Liver (tissue), 9 donors: Measurements from ENCODE around the gene ADCY3. TPM values are rescaled to one million over a fixed set of nuclear protein-coding genes. Genes with fewer than 3 reads are reported as not detected.

Experiments
- DNase-seq: peaks from one replicate; pipeline ENCODE4 v3.0.0-alpha.2; 2017; ENCODE audit warnings: low spot score
- H3K27ac ChIP-seq, 2 donors: one replicate each; pipeline ENCODE4 v1.7.0; 2013; ENCODE audit warnings: inconsistent platforms in 2 of 2, low read length in 2 of 2, control low read depth in 1 of 2, low read depth in 1 of 2, mild to moderate bottlenecking in 1 of 2
- H3K27me3 ChIP-seq, 4 donors: one replicate each; pipeline versions ENCODE4 v1.6.1 to v1.7.0; 2013; ENCODE audit warnings: low read length in 3 of 4, inconsistent platforms in 1 of 4, mild to moderate bottlenecking in 1 of 4, moderate library complexity in 1 of 4; ENCODE audit not compliant: control insufficient read depth in 4 of 4, insufficient read depth in 4 of 4
- H3K36me3 ChIP-seq, 4 donors: one replicate each; pipeline versions ENCODE4 v1.6.1 to v1.7.0; 2013; ENCODE audit warnings: low read length in 3 of 4, mild to moderate bottlenecking in 3 of 4, low read depth in 1 of 4, moderate library complexity in 1 of 4; ENCODE audit not compliant: control insufficient read depth in 4 of 4, insufficient read depth in 3 of 4
- H3K4me1 ChIP-seq, 4 donors: one replicate each; pipeline versions ENCODE4 v1.6.1 to v1.7.0; 2013; ENCODE audit warnings: low read length in 3 of 4, mild to moderate bottlenecking in 3 of 4, moderate library complexity in 1 of 4; ENCODE audit not compliant: control insufficient read depth in 4 of 4, insufficient read depth in 4 of 4
- H3K4me3 ChIP-seq, 3 donors: one replicate each; pipeline versions ENCODE4 v1.6.1 to v1.7.0; 2013; ENCODE audit warnings: low read length in 3 of 3, control low read depth in 1 of 3, low read depth in 1 of 3, mild to moderate bottlenecking in 1 of 3
- H3K9ac ChIP-seq, 2 donors: one replicate each; pipeline ENCODE4 v1.7.0; 2013; ENCODE audit warnings: low read length in 2 of 2, mild to moderate bottlenecking in 2 of 2, moderate library complexity in 2 of 2, control low read depth in 1 of 2, low read depth in 1 of 2
- H3K9me3 ChIP-seq, 4 donors: one replicate each; pipeline versions ENCODE4 v1.6.1 to v1.7.0; 2013; ENCODE audit warnings: low read length in 3 of 4; ENCODE audit not compliant: control insufficient read depth in 4 of 4
- ATF3 ChIP-seq: IDR thresholded peaks from 2 replicates; pipeline ENCODE4 v1.6.1; 2016; ENCODE audit warnings: antibody characterized with exemption
- CTCF ChIP-seq: fragments of 150-350 bp; IDR thresholded peaks from 2 replicates; pipeline ENCODE4 v1.5.1; 2017; ENCODE audit warnings: improper control_type of control experiment, low read depth, low read length; ENCODE audit not compliant: missing input control
- EGR1 ChIP-seq, 2 donors: IDR thresholded peaks; 2 replicates each; pipeline ENCODE4 v1.6.1; 2016 to 2018; ENCODE audit warnings: antibody characterized with exemption in 2 of 2, low read depth in 2 of 2
- FOXA1 ChIP-seq: IDR thresholded peaks from 2 replicates; pipeline ENCODE4 v1.6.1; 2016; ENCODE audit warnings: antibody characterized with exemption
- FOXA2 ChIP-seq: IDR thresholded peaks from 2 replicates; pipeline ENCODE4 v1.6.1; 2016; ENCODE audit warnings: antibody characterized with exemption
- GABPA ChIP-seq, 2 donors: IDR thresholded peaks in 1 of 2; conservative IDR thresholded peaks in 1 of 2; 2 replicates each; pipeline ENCODE4 v1.6.1; 2016; ENCODE audit warnings: antibody characterized with exemption in 2 of 2, mild to moderate bottlenecking in 1 of 2, moderate library complexity in 1 of 2
- HNF4A ChIP-seq, 2 donors: conservative IDR thresholded peaks; 2 replicates each; pipeline ENCODE4 v1.6.1; 2016; ENCODE audit warnings: antibody characterized with exemption in 2 of 2, mild to moderate bottlenecking in 2 of 2
- HNF4G ChIP-seq: IDR thresholded peaks from 2 replicates; pipeline ENCODE4 v1.6.1; 2016; ENCODE audit warnings: antibody characterized with exemption
- JUND ChIP-seq, 2 donors: IDR thresholded peaks; 2 replicates each; pipeline ENCODE4 v1.6.1; 2016; ENCODE audit warnings: antibody characterized with exemption in 2 of 2
- NR2F2 ChIP-seq: IDR thresholded peaks from 2 replicates; pipeline ENCODE4 v1.6.1; 2016; ENCODE audit warnings: antibody characterized with exemption
- RAD21 ChIP-seq, 2 donors: IDR thresholded peaks; 2 replicates each; pipeline ENCODE4 v1.6.1; 2016; ENCODE audit warnings: antibody characterized with exemption in 2 of 2, mild to moderate bottlenecking in 2 of 2
- RXRA ChIP-seq, 2 donors: IDR thresholded peaks; 2 replicates each; pipeline ENCODE4 v1.6.1; 2017 to 2018; ENCODE audit warnings: antibody characterized with exemption in 2 of 2, mild to moderate bottlenecking in 1 of 2
- SP1 ChIP-seq: IDR thresholded peaks from 2 replicates; pipeline ENCODE4 v1.6.1; 2018; ENCODE audit warnings: antibody characterized with exemption, mild to moderate bottlenecking
- TAF1 ChIP-seq: conservative IDR thresholded peaks from 2 replicates; pipeline ENCODE4 v1.6.1; 2016; ENCODE audit warnings: antibody characterized with exemption, mild to moderate bottlenecking
- YY1 ChIP-seq: IDR thresholded peaks from 2 replicates; pipeline ENCODE4 v1.6.1; 2016; ENCODE audit warnings: antibody characterized with exemption, mild to moderate bottlenecking
- WGBS: extraction: QIAGEN DNeasy Blood & Tissue Kit; methylation state at CpG from one replicate; pipeline ENCODE4 v1.1.7; 2013; 5-methylcytosine and 5-hydroxymethylcytosine counted together
- polyA plus RNA-seq, 2 donors: library from polyadenylated mRNA; stranded (reverse) in 1 of 2; unstranded in 1 of 2; fragments of 200-250 nt in 1 of 2; fragments of >200 nt in 1 of 2; fragmentation: Nextera tagmentation in 1 of 2; extraction: Ambion mirVana in 1 of 2; gene quantifications; one replicate each; pipeline versions ENCODE4 v1.2.1 to v1.2.3, GENCODE V29; 2013 to 2015
- total RNA-seq, 2 donors: library from RNA; depleted of rRNA; stranded (reverse); fragments of >200 nt; gene quantifications; one replicate each; pipeline ENCODE4 v1.2.3, GENCODE V29; 2014
- TF ChIP-seq, protein P1 (sequence below): IDR thresholded peaks from 2 replicates; pipeline ENCODE4 v1.6.1; 2016; ENCODE audit warnings: antibody characterized with exemption, mild to moderate bottlenecking
- TF ChIP-seq, protein P2 (sequence below): IDR thresholded peaks from 2 replicates; pipeline ENCODE4 v1.6.1; 2016; ENCODE audit warnings: antibody characterized with exemption
- donor health status: healthy.
- donor health status: healthy.
- donor health status: healthy.
- donor health status: healthy.
- donor health status: healthy.

Gene ADCY3
- total and polyA plus RNA-seq, 4 donors, result 0.99 to 8.4 (median 6.4) TPM

DNA sequence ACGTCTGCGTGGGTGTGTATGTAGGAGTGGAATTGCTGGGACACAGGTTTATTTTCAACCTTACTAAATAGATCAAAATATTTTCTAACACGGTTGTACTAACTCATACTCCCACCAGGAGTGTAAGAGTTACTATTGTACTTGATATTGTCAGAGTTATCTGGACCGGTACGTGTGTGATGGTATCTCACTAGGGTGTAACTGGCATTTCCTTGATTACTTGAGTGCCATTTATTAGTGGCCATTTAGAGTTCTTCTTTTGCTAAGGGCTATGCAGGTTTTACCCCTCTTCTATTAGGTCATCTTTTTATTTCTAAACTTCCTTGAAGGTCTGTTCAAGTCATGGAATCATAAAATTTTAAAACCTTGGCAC, 93.3 kb downstream of the ADCY3 start:
- whole genome bisulfite sequencing, result 75% methylated on average over 5 of the region's 5 CpGs
- Histone ChIP-seq H3K27me3 (no peaks in the 10 kb centered on the region), H3K27ac (no peak overlapping the region), H3K4me1 (peaks cover 0 to 2% (median 0%) of the 10 kb centered on the region in 4 donors), H3K9me3 (no peaks in the 10 kb centered on the region), H3K9ac (no peak overlapping the region), H3K36me3 (peaks cover 0 to 2% (median 0%) of the 10 kb centered on the region in 4 donors), H3K4me3 (no peak overlapping the region)
- no peak for TF ChIP-seq JUND (IDR thresholded peaks at IDR 0.05)
- TF ChIP-seq, protein P1, sequence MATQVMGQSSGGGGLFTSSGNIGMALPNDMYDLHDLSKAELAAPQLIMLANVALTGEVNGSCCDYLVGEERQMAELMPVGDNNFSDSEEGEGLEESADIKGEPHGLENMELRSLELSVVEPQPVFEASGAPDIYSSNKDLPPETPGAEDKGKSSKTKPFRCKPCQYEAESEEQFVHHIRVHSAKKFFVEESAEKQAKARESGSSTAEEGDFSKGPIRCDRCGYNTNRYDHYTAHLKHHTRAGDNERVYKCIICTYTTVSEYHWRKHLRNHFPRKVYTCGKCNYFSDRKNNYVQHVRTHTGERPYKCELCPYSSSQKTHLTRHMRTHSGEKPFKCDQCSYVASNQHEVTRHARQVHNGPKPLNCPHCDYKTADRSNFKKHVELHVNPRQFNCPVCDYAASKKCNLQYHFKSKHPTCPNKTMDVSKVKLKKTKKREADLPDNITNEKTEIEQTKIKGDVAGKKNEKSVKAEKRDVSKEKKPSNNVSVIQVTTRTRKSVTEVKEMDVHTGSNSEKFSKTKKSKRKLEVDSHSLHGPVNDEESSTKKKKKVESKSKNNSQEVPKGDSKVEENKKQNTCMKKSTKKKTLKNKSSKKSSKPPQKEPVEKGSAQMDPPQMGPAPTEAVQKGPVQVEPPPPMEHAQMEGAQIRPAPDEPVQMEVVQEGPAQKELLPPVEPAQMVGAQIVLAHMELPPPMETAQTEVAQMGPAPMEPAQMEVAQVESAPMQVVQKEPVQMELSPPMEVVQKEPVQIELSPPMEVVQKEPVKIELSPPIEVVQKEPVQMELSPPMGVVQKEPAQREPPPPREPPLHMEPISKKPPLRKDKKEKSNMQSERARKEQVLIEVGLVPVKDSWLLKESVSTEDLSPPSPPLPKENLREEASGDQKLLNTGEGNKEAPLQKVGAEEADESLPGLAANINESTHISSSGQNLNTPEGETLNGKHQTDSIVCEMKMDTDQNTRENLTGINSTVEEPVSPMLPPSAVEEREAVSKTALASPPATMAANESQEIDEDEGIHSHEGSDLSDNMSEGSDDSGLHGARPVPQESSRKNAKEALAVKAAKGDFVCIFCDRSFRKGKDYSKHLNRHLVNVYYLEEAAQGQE, result no peak
- TF ChIP-seq EGR1 (IDR thresholded peaks at IDR 0.05; ENCODE audit: low read depth in 2 of 2), result no peak
- TF ChIP-seq SP1, result no peak
- TF ChIP-seq TAF1, result no peak
- TF ChIP-seq GABPA (IDR thresholded peaks at IDR 0.05 in 1 of 2, conservative IDR thresholded peaks at IDR 0.05 in 1 of 2), result no peak
- no peak for TF ChIP-seq HNF4G
- TF ChIP-seq, protein P2, sequence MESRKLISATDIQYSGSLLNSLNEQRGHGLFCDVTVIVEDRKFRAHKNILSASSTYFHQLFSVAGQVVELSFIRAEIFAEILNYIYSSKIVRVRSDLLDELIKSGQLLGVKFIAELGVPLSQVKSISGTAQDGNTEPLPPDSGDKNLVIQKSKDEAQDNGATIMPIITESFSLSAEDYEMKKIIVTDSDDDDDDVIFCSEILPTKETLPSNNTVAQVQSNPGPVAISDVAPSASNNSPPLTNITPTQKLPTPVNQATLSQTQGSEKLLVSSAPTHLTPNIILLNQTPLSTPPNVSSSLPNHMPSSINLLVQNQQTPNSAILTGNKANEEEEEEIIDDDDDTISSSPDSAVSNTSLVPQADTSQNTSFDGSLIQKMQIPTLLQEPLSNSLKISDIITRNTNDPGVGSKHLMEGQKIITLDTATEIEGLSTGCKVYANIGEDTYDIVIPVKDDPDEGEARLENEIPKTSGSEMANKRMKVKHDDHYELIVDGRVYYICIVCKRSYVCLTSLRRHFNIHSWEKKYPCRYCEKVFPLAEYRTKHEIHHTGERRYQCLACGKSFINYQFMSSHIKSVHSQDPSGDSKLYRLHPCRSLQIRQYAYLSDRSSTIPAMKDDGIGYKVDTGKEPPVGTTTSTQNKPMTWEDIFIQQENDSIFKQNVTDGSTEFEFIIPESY, result no peak
- TF ChIP-seq RAD21 (IDR thresholded peaks at IDR 0.05), result no peak
- TF ChIP-seq HNF4A (conservative IDR thresholded peaks at IDR 0.05), result no peak
- TF ChIP-seq ATF3, result no peak
- TF ChIP-seq RXRA (IDR thresholded peaks at IDR 0.05), result no peak
- TF ChIP-seq FOXA1, result no peak
- TF ChIP-seq NR2F2, result no peak
- TF ChIP-seq YY1, result no peak
- DNase-seq, result no peak

- Histone ChIP-seq H3K4me1 (peaks cover 0 to 2% (median 0%) of the 10 kb centered on the region in 4 donors), H3K27ac (no peak overlapping the region), H3K36me3 (peaks cover 0 to 2% (median 0%) of the 10 kb centered on the region in 4 donors), H3K9ac (no peak overlapping the region), H3K4me3 (no peak overlapping the region), H3K27me3 (no peaks in the 10 kb centered on the region), H3K9me3 (no peaks in the 10 kb centered on the region)
- DNase-seq, result no peak
- TF ChIP-seq JUND (IDR thresholded peaks at IDR 0.05) (no peak), RAD21 (IDR thresholded peaks at IDR 0.05) (no peak), TAF1 (no peak), CTCF (no peak), NR2F2 (no peak), ATF3 (no peak), FOXA2 (no peak), RXRA (IDR thresholded peaks at IDR 0.05) (no peak), EGR1 (IDR thresholded peaks at IDR 0.05; ENCODE audit: low read depth in 2 of 2) (no peak), GABPA (IDR thresholded peaks at IDR 0.05 in 1 of 2, conservative IDR thresholded peaks at IDR 0.05 in 1 of 2) (no peak), YY1 (no peak), HNF4A (conservative IDR thresholded peaks at IDR 0.05) (no peak), HNF4G (no peak), FOXA1 (no peak)
- TF ChIP-seq, protein P1, result no peak
- 91% methylated on average over 14 of the region's 14 CpGs for WGBS
These were observed 93.9 kb downstream of the ADCY3 start for GRCh38 chr2:24825883-24826772.
